Fibroblast of lung (primary cell): Measurements from ENCODE around the gene THSD7A. TPM values are rescaled to one million over a fixed set of nuclear protein-coding genes. Genes with fewer than 3 reads are reported as not detected.

Source experiments
- DNase-seq, 2 donors: peaks; one replicate each; pipeline versions ENCODE4 v3.0.0 to v3.0.0-alpha.2; 2010; ENCODE audit warnings: low read depth in 2 of 2
- H2AFZ ChIP-seq: 2 replicates; pipeline ENCODE4 v1.5.1; 2012; ENCODE audit warnings: low read length, control low read depth, inconsistent platforms
- H3K27ac ChIP-seq: 2 replicates; pipeline ENCODE4 v1.5.1; 2011; ENCODE audit warnings: low read length, control low read depth; ENCODE audit not compliant: insufficient read depth
- H3K27me3 ChIP-seq: 2 replicates; pipeline ENCODE4 v1.5.1; 2011; ENCODE audit warnings: mild to moderate bottlenecking, low read length; ENCODE audit not compliant: control insufficient read depth, insufficient read depth
- H3K36me3 ChIP-seq: 2 replicates; pipeline ENCODE4 v1.5.1; 2011; ENCODE audit warnings: low read length; ENCODE audit not compliant: control insufficient read depth, insufficient read depth
- H3K4me1 ChIP-seq: 2 replicates; pipeline ENCODE4 v1.5.1; 2011; ENCODE audit warnings: low read length; ENCODE audit not compliant: control insufficient read depth, insufficient read depth; ENCODE audit errors: extremely low read depth
- H3K4me2 ChIP-seq: 2 replicates; pipeline ENCODE4 v1.5.1; 2011; ENCODE audit warnings: low read length, control low read depth; ENCODE audit not compliant: insufficient read depth; ENCODE audit errors: extremely low read depth
- H3K4me3 ChIP-seq, 4 experiments: fragments of 200-600 bp in 1 of 4; sonication (generic) in 1 of 4; replicated peaks in 1 of 4; 2 replicates each; pipeline ENCODE4 v1.5.1; 2011 to 2016; ENCODE audit warnings: low read length in 4 of 4, low read depth in 3 of 4, mild to moderate bottlenecking in 3 of 4, control low read depth in 2 of 4, inconsistent platforms in 1 of 4, mixed read lengths in 1 of 4; ENCODE audit not compliant: insufficient read depth in 1 of 4; ENCODE audit errors: control extremely low read depth in 1 of 4
- H3K79me2 ChIP-seq: 2 replicates; pipeline ENCODE4 v1.5.1; 2012; ENCODE audit warnings: mild to moderate bottlenecking, low read length, inconsistent platforms; ENCODE audit not compliant: control insufficient read depth, insufficient read depth
- H3K9ac ChIP-seq: 2 replicates; pipeline ENCODE4 v1.5.1; 2011; ENCODE audit warnings: mild to moderate bottlenecking, low read length, control low read depth; ENCODE audit not compliant: insufficient read depth
- H3K9me3 ChIP-seq: 2 replicates; pipeline ENCODE4 v1.5.1; 2012; ENCODE audit warnings: low read depth, low read length; ENCODE audit not compliant: control insufficient read depth, insufficient read depth
- H4K20me1 ChIP-seq: 2 replicates; pipeline ENCODE4 v1.5.1; 2011; ENCODE audit warnings: low read length; ENCODE audit not compliant: control insufficient read depth, insufficient read depth; ENCODE audit errors: extremely low read depth
- CTCF ChIP-seq, 2 donors: IDR thresholded peaks in 1 of 2; conservative IDR thresholded peaks in 1 of 2; 1 replicate in 1 of 2; 2 replicates in 1 of 2; pipeline ENCODE4 v1.5.1; 2011 to 2012; ENCODE audit warnings: low read length in 2 of 2, control low read depth in 1 of 2, inconsistent platforms in 1 of 2, low read depth in 1 of 2, mild to moderate bottlenecking in 1 of 2
- EZH2 ChIP-seq: IDR thresholded peaks from 2 replicates; pipeline ENCODE4 v1.5.1; 2012; ENCODE audit warnings: low read length, control low read depth, mild to moderate bottlenecking; ENCODE audit errors: missing control alignments
- polyA plus RNA-seq, 2 donors: library from polyadenylated mRNA; depleted of rRNA in 1 of 2; stranded (reverse) in 1 of 2; unstranded in 1 of 2; fragments of >200 nt; gene quantifications; 2 replicates each; pipeline ENCODE4 v1.2.1, GENCODE V29; 2011 to 2012; ENCODE audit warnings: missing spikeins in 1 of 2
- total RNA-seq: library from RNA; depleted of rRNA; stranded (reverse); fragments of >200 nt; gene quantifications from 2 replicates; pipeline ENCODE4 v1.2.1, GENCODE V29; 2014

THSD7A gene
- total and polyA plus RNA-seq, 2 donors (not counting 1 experiment from before 2014, with no cell fraction given): 0.02 to 0.83 TPM

GRCh38 chr7:11638011-11638774 lies 193.8 kb downstream of the THSD7A start:
- Histone ChIP-seq H3K4me3 (no peak overlapping the region), H3K4me1 (no peaks in the 10 kb centered on the region), H3K27me3 (no peaks in the 10 kb centered on the region), H3K9ac (no peak overlapping the region), H3K27ac (no peak overlapping the region), H3K79me2 (no peaks in the 10 kb centered on the region), H3K36me3 (no peaks in the 10 kb centered on the region), H2AFZ (no peak overlapping the region), H3K4me2 (no peak overlapping the region), H3K9me3 (no peaks in the 10 kb centered on the region), H4K20me1 (no peaks in the 10 kb centered on the region)
- TF ChIP-seq EZH2 (no peak), CTCF (conservative IDR thresholded peaks at IDR 0.05 in 1 of 2, IDR thresholded peaks at IDR 0.05 in 1 of 2; ENCODE audit: low read depth in 1 of 2, low read length in 2 of 2) (no peak)
- DNase-seq: no peak

DNA sequence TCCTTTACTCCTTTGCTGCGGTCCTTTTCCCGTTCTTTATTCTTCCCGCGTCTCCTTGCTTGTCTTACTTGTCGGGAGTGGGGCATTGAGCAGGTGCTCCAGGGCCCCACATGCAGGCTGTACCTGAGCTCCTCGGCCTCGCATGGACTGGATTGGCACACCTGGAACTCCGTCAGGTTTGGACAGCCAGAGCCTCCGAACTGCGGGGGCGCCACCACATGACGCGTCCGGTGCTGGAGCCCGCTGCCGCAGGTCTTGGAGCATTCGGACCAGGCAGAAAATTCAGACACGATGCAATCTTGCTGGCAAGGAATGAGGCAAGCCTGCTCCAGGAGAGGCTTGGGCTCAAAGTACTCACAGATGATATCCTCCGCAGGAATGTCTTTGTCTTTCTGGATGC lies 195.7 kb downstream of the THSD7A start:
- no peak overlapping the region for H3K4me2 ChIP-seq
- no peak for TF ChIP-seq EZH2
- no peak for TF ChIP-seq CTCF (conservative IDR thresholded peaks at IDR 0.05 in 1 of 2, IDR thresholded peaks at IDR 0.05 in 1 of 2; ENCODE audit: low read depth in 1 of 2, low read length in 2 of 2)
- H3K27me3 ChIP-seq: no peaks in the 10 kb centered on the region
- H3K36me3 ChIP-seq: no peaks in the 10 kb centered on the region
- no peak overlapping the region for H3K9ac ChIP-seq
- H3K27ac ChIP-seq: no peak overlapping the region
- no peaks in the 10 kb centered on the region for H3K79me2 ChIP-seq
- no peak for DNase-seq
- H3K9me3 ChIP-seq: no peaks in the 10 kb centered on the region
- no peaks in the 10 kb centered on the region for H3K4me1 ChIP-seq
- H3K4me3 ChIP-seq: no peak overlapping the region
- H4K20me1 ChIP-seq: no peaks in the 10 kb centered on the region
- no peak overlapping the region for H2AFZ ChIP-seq

- TF ChIP-seq EZH2: no peak
- no peak for TF ChIP-seq CTCF (conservative IDR thresholded peaks at IDR 0.05 in 1 of 2, IDR thresholded peaks at IDR 0.05 in 1 of 2; ENCODE audit: low read depth in 1 of 2, low read length in 2 of 2)
- Histone ChIP-seq H2AFZ (no peak overlapping the region), H4K20me1 (no peaks in the 10 kb centered on the region), H3K4me2 (no peak overlapping the region), H3K9me3 (no peaks in the 10 kb centered on the region), H3K79me2 (no peaks in the 10 kb centered on the region), H3K4me3 (no peak overlapping the region), H3K27me3 (no peaks in the 10 kb centered on the region), H3K9ac (no peak overlapping the region), H3K27ac (no peak overlapping the region), H3K36me3 (no peaks in the 10 kb centered on the region), H3K4me1 (no peaks in the 10 kb centered on the region)
- no peak for DNase-seq
Observed at GRCh38 chr7:11633310-11633709, 198.7 kb downstream of the THSD7A start.
